SK-N-SH (cell line): Measurements from ENCODE around the gene FKBP2. TPM values are rescaled to one million over a fixed set of nuclear protein-coding genes. Genes with fewer than 3 reads are reported as not detected.

Experiments used
- CTCF ChIA-PET: fragments of 300-600, 350-600 bp; formaldehyde crosslinking; extraction: SDS; loops from one replicate; lab custom pipeline; 2021; lab: Yijun Ruan, JAX
- POLR2A ChIA-PET: fragments of 350-600 bp; sonication (Branson Sonifier 250); formaldehyde crosslinking; extraction: SDS; loops from one replicate; lab custom pipeline; 2020; ENCODE audit warnings: antibody characterized with exemption, inconsistent platforms; lab: Yijun Ruan, JAX
- DNase-seq: peaks from one replicate; pipeline ENCODE4 v3.0.0; 2012
- H2AFZ ChIP-seq: fragments of 200-600 bp; sonication (generic); 2 replicates; pipeline ENCODE4 v1.8.1; 2016; ENCODE audit warnings: antibody characterized with exemption, mild to moderate bottlenecking, low read depth
- H3F3A ChIP-seq: fragments of 200-600 bp; sonication (generic); replicated peaks from 2 replicates; pipeline ENCODE3; 2016; ENCODE audit warnings: antibody characterized with exemption, mild to moderate bottlenecking; ENCODE audit not compliant: insufficient read depth
- H3K27ac ChIP-seq, 2 experiments: fragments of 200-500 bp in 1 of 2; fragments of 200-600 bp in 1 of 2; sonication (Bioruptor generic) in 1 of 2; sonication (generic), shearing (Covaris generic) in 1 of 2; 2 replicates each; pipeline versions ENCODE4 v1.5.1 to v1.6.1; 2014 to 2016; ENCODE audit warnings: low read depth in 2 of 2, inconsistent platforms in 1 of 2, low read length in 1 of 2, mild to moderate bottlenecking in 1 of 2, mixed read lengths in 1 of 2
- H3K27me3 ChIP-seq: fragments of 200-600 bp; sonication (generic), shearing (Covaris generic); 2 replicates; pipeline ENCODE4 v1.6.1; 2016; ENCODE audit warnings: mixed run types; ENCODE audit not compliant: insufficient read depth
- H3K36me3 ChIP-seq, 2 experiments: fragments of 200-500 bp in 1 of 2; fragments of 200-600 bp in 1 of 2; sonication (Bioruptor generic) in 1 of 2; sonication (generic) in 1 of 2; replicated peaks in 1 of 2; 2 replicates each; pipeline versions ENCODE3 to v1.5.1; 2014 to 2016; ENCODE audit warnings: low read length in 1 of 2, mild to moderate bottlenecking in 1 of 2; ENCODE audit not compliant: insufficient read depth in 2 of 2, control insufficient read depth in 1 of 2
- H3K4me1 ChIP-seq, 2 experiments: fragments of 200-500 bp in 1 of 2; fragments of 200-600 bp in 1 of 2; sonication (Bioruptor generic) in 1 of 2; sonication (generic), shearing (Covaris generic) in 1 of 2; 2 replicates each; pipeline versions ENCODE4 v1.5.1 to v1.6.1; 2014 to 2016; ENCODE audit warnings: low read depth in 1 of 2, low read length in 1 of 2, mixed run types in 1 of 2; ENCODE audit not compliant: insufficient read depth in 2 of 2, control insufficient read depth in 1 of 2
- H3K4me2 ChIP-seq: fragments of 200-600 bp; sonication (generic), shearing (Covaris generic); 2 replicates; pipeline ENCODE4 v1.6.1; 2017; ENCODE audit warnings: mixed run types
- H3K4me3 ChIP-seq, 2 experiments: fragments of 200-500 bp in 1 of 2; fragments of 200-600 bp in 1 of 2; sonication (Bioruptor generic) in 1 of 2; sonication (generic), shearing (Covaris generic) in 1 of 2; 2 replicates each; pipeline versions ENCODE4 v1.5.1 to v1.8.1; 2014 to 2016; ENCODE audit warnings: low read depth in 2 of 2, inconsistent platforms in 1 of 2, low read length in 1 of 2, mild to moderate bottlenecking in 1 of 2, mixed read lengths in 1 of 2, moderate library complexity in 1 of 2
- H3K79me2 ChIP-seq: fragments of 200-600 bp; sonication (generic); 2 replicates; pipeline ENCODE4 v1.8.1; 2017; ENCODE audit warnings: mild to moderate bottlenecking; ENCODE audit not compliant: insufficient read depth
- H3K9ac ChIP-seq: fragments of 200-600 bp; sonication (generic); 2 replicates; pipeline ENCODE4 v1.6.1; 2017; ENCODE audit warnings: mixed run types
- H3K9me2 ChIP-seq: fragments of 200-600 bp; sonication (generic); 2 replicates; pipeline ENCODE4 v1.6.1; 2017; ENCODE audit warnings: mixed run types
- H3K9me3 ChIP-seq: fragments of 200-600 bp; sonication (generic); 2 replicates; pipeline ENCODE4 v1.6.1; 2017; ENCODE audit warnings: mixed run types, mild to moderate bottlenecking, moderate library complexity
- H4K20me1 ChIP-seq: fragments of 200-600 bp; sonication (generic); 2 replicates; pipeline ENCODE4 v1.6.1; 2017; ENCODE audit warnings: mild to moderate bottlenecking, mixed run types; ENCODE audit not compliant: insufficient read depth
- IRF3 ChIP-seq: fragments of 150-350 bp; IDR thresholded peaks from 2 replicates; pipeline ENCODE4 v1.6.1; 2016; ENCODE audit warnings: mild to moderate bottlenecking, low read depth, low read length
- MEF2A ChIP-seq: IDR thresholded peaks from 2 replicates; pipeline ENCODE4 v1.4.0; 2012; ENCODE audit warnings: low read depth, borderline replicate concordance
- PBX3 ChIP-seq: IDR thresholded peaks from 2 replicates; pipeline ENCODE4; 2012
- POLR2AphosphoS5 ChIP-seq: IDR thresholded peaks from 2 replicates; pipeline ENCODE4 v1.6.1; 2012; ENCODE audit warnings: low read depth, low read length
- RCOR1 ChIP-seq: fragments of 150-350 bp; IDR thresholded peaks from 2 replicates; pipeline ENCODE4 v1.6.1; 2017; ENCODE audit warnings: antibody characterized with exemption, low read length
- REST ChIP-seq: IDR thresholded peaks from 2 replicates; pipeline ENCODE4 v1.6.1; 2012; ENCODE audit warnings: mild to moderate bottlenecking, low read depth, low read length, moderate library complexity
- RFX5 ChIP-seq: IDR thresholded peaks from 2 replicates; pipeline ENCODE4 v1.6.1; 2012; ENCODE audit warnings: mild to moderate bottlenecking, improper control_type of control experiment, low read length
- SMC3 ChIP-seq: IDR thresholded peaks from 2 replicates; pipeline ENCODE4 v1.6.1; 2012; ENCODE audit warnings: low read depth, low read length, improper control_type of control experiment
- USF1 ChIP-seq: IDR thresholded peaks from 2 replicates; pipeline ENCODE4 v1.4.0; 2012; ENCODE audit warnings: low read depth, borderline replicate concordance
- YY1 ChIP-seq: IDR thresholded peaks from 2 replicates; pipeline ENCODE4 v1.4.0; 2012; ENCODE audit warnings: low read depth, mild to moderate bottlenecking
- WGBS: methylation state at CpG from one replicate; pipeline ENCODE4 v1.1.6; 2017; ENCODE audit warnings: low lambda C conversion rate; 5-methylcytosine and 5-hydroxymethylcytosine counted together
- polyA plus RNA-seq, 3 experiments: library from polyadenylated mRNA; depleted of rRNA; stranded (reverse); fragments of >200 nt; gene quantifications; 2 replicates each; pipeline ENCODE4 v1.2.3, GENCODE V29; 2012

Gene FKBP2
- polyA plus RNA-seq, 1 of the 3 experiments (the other 2 are of a cell fraction): 127 TPM

- peaks cover 3% of the 10 kb centered on the region for H3F3A ChIP-seq
- 92% methylated on average over 4 of the region's 4 CpGs for WGBS
- H2AFZ ChIP-seq: no peak overlapping the region
- no peaks in the 10 kb centered on the region for H3K27me3 ChIP-seq
- CTCF ChIA-PET: no interaction called here
- H3K9me2 ChIP-seq: no peaks in the 10 kb centered on the region
- no peak for TF ChIP-seq YY1
- no peak for TF ChIP-seq MEF2A
- TF ChIP-seq POLR2AphosphoS5: no peak
- TF ChIP-seq PBX3: no peak
- no peak for TF ChIP-seq RCOR1
- no peak for TF ChIP-seq REST
- no peak for TF ChIP-seq RFX5
- no peak for TF ChIP-seq USF1
- TF ChIP-seq SMC3: no peak
- TF ChIP-seq IRF3: no peak
- TF ChIP-seq, all 33 proteins: peak for 0
- H3K9me3 ChIP-seq: no peaks in the 10 kb centered on the region
- H3K36me3 ChIP-seq: peaks cover 29 to 38% of the 10 kb centered on the region in 2 experiments
- H3K27ac ChIP-seq: no peak overlapping the region
- no peak for DNase-seq
- H4K20me1 ChIP-seq: no peaks in the 10 kb centered on the region
- peaks cover 0 to 21% of the 10 kb centered on the region in 2 experiments; a peak in 2 of 4 replicates for H3K4me1 ChIP-seq
- no peak overlapping the region for H3K9ac ChIP-seq
- no peaks in the 10 kb centered on the region; the same call in none of the 2 replicates for H3K79me2 ChIP-seq
- POLR2A ChIA-PET: no interaction called here
- H3K4me3 ChIP-seq: no peak overlapping the region
- no peak overlapping the region for H3K4me2 ChIP-seq
Observed at GRCh38 chr11:64259533-64260067, 18.7 kb downstream of the FKBP2 start.
